NCI-H1105 (cell line): ENCODE results near the gene KAT2B.
A peak's percentile ranks its signal among the peaks of the same experiment; 100 is the strongest.

Source experiments
- DNase-seq: peaks from one replicate; lab custom pipeline; 2025; lab: John Stamatoyannopoulos, UW

The KAT2B gene

DNA sequence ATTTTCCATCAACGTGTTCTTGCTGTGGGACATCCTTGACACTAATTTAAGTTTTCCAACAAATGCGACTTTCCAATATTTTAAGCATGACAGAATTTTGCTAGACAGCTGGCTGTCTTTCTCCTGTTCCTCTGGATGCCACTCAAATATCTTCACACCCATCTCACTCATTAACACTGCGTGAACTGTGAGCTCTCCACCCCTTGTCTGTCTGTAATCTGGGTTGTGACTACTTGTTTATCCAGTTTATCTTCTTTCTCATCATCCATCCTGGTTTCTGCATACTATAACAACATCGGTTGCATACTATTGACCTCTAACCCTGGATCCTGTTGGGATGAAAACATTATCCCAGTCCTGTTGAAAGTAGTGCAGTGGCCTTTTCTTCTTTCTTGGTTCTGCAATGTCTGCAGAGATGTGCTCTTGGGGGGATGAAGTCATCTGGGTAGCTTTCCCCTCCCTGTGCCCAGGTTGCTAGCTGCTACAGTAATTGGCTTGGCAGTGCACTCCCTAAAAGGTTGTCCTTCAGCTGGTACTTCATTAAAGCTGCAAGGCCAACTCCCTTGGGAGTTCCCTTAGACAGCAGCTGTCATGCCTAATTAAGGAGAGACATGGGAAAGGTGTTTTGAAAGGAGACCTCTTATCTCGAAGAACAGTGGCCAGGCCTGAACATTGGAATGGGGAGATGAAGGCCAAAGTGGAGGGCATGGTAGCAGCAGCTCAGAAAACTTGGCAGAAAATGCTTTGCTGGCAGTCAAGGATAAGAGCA lies 24.7 kb downstream of the KAT2B start:
- DNase-seq: no peak

DNA sequence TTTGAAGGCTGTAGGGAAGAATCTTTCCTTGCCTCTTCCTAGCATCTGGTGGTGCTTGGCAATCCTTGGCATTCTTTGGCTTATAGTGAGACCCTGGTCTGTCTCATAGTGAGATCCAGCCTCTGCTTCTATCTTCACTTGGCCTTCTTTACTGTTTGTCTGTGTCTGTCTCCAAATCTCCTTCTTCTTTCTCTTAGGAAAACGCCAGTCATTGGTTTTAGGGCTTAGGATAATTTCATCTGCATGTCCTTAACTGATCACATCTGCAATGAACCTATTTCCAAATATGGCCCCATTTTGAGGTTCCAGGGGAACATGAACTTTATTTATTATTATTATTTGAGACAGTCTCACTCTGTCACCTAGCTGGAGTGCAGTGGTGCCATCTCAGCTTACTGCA lies 25.8 kb downstream of the KAT2B start:
- DNase-seq: no peak

DNA sequence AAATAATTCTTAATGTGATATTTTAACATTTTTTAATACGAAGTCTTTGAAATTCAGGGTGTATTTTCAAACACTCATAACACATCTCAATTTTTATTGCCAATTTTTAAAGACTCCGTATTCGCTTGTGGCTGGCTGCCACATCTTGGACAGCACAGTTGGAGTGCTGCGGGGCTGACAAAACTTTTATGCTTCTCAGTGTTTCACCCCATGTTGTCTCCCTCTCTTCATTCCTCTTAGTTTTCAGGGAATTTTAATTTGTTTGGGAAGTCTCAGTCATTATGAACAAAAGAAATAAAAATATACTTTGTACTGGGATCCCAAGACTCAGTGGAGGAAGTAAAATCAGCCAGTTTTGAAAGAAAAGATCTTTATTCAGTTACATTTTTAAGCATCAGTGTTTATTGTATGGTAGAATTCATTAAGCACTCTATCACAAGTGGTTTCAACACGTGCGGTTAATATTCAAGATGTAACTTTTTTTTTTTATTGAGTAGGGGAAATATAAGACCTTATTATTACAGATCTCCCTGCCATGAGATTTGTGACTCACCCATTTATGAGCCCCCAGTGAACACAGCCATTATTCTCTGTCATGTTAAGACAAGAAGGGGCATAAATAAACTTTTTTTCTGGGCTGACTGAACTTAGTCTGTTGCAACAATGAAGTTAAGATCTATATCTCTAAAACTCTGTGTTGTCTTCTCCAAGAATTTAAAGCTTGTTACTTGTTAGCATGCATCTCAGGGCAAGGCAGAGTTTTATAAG lies 26.8 kb downstream of the KAT2B start:
- no peak for DNase-seq

DNA sequence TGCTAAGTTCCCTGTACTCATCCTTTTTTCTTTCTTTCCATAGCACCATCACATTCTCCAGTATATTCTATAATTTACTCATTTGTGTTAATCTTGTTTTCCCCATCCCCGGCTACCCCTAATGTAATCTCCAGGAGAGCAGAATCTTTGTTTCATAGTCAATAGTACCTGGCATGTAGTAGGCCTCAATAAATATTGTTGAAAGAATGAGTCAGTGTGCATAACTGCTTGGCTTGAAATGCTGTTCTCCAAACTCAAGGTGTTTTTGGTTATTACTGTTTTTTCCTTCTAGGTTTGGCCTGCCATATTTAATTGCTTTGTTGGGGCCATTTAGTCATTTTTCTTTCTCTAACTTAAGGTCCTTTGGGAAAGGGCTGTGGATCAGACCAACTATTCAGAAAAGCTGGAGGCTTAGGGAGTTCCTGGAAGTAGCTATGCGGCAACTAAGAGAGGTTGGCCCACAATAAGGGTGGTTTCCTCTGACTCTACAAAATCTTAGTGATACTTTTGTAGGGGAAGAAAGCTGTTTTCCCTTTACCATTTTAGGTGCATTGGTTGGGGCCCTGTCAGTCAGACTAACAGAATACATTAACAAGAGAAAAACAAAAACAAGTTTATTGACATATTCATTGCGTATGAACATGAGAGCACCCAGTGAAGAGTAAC lies 28.4 kb downstream of the KAT2B start:
- no peak for DNase-seq

DNA sequence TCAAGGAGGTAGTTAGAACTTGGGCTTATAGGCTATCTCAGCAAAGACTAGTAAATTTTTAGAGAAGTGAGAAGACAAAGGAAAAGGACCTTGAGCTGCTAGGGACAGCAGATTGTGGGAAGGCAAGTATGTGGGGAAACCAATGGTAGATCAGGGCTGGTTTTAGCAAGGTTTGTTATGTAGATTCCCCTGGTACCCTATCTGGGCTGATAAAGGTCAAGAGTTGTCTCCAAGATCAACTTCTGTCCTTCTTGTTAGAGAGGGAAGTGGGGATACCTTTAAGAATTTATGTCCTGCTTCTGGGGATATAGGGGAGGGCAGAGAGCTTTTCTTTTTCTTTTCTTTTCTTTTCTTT lies 28.9 kb downstream of the KAT2B start:
- DNase-seq: no peak

DNA sequence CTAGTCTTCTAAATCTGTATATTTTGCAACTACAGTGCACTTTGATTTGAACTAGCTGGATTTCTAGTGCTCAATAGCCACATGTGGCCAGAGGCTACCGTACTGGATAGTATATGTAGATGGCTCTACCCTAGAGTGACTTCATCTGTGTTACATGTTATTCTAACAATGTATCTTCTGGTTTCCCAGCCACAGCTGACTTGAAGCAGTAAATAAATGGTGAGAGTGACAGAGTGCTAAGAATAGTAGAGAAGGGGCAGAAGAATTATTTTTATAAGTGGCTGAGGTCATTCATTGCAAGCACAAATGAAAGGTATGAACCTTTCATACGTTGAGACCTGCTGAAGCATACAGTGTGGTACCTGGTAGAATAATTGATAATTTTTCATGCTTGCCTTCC lies 30.9 kb downstream of the KAT2B start:
- no peak for DNase-seq

DNA sequence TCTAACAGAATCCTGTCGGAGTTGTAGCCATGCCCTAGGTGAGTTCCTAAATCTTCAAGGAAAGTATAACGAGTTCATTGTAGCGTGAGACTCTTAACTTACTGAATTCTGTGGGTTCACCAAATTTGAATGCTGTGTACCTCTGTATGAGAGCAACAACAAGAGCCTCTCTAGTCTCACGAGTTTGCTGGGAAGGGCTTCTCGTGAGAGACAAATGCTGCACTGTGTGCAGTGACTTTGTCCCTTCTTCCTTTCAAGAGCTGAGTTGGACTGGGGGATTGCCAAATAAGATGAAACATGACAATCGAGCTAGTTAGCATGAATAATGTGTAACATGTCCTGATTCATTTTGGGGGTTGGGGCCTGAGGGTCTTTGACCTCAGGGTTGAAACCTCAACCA lies 32.2 kb downstream of the KAT2B start:
- no peak for DNase-seq

DNA sequence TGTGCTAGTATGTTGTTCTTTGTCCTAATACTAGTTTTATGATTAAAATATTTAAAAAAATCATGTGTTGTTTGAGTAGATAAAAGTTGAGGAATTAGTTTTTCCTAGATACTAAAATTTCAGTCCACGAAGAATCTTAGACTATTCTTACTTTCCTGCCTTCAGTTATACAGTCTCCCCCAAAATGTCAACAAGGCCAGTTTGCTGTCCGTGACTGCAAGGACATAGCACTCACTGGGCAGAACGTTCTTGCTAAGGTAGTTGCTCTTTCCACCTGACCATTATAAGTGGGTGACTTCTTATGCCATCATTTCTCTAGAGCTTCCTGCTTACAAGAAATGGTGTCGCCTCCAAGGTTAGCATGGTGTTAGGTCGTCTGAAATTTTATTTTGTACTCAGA lies 32.8 kb downstream of the KAT2B start:
- DNase-seq: no peak

DNA sequence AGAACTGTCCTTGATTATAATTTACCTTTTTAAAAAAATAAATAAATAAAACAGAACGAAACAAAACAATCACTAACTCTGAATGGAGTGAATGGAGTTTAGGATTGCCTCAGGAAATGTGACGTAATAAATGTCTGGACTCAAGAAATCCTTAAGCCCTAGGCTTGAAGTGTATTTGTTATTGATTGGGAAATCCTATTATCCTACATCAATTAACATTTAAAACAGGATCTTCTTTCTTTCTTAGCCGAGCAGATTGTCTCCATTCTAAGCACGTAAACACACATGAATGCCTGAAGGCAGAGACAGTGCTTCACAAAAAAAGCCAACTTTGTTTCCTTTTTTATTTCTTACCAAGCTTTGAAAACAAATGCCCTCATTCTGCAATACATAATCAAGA lies 33.4 kb downstream of the KAT2B start:
- DNase-seq: no peak

DNA sequence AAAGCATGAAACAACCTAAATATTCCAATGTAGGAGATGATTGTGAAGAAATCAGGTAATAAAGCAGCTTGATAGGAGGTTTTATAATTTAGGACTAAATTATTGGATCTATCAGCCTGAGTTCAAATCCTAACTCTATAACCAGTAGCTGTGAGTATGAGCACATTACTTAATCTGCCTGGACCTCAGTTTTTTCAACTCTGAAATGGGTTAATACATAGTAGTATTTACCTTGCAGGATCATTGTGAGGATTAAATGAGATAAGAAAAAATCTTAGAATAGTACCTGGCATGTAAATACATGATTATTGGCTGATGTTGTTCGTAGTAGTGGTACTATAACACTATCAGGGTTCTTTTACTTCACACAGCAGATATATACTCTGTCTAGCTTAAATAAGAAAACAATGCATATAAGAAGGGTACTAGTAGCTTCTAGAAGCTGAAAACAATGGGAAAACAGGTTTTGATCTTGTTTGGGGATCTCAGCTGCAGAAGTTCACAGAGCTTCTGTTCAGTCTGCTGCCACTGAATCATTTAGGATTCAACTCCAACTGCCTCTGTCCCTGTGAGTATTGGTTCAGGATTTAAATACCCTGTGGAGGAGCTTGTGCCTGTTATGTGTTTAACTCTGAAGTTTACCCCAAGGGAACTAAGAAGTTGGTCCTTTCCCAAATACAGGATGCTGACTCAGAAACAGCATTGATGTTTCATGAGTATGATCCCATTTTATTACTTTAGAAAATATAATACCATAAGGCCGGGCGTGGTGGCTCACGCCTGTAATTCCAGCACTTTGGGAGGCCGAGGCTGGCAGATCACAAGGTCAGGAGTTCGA lies 34.2 kb downstream of the KAT2B start:
- no peak for DNase-seq

DNA sequence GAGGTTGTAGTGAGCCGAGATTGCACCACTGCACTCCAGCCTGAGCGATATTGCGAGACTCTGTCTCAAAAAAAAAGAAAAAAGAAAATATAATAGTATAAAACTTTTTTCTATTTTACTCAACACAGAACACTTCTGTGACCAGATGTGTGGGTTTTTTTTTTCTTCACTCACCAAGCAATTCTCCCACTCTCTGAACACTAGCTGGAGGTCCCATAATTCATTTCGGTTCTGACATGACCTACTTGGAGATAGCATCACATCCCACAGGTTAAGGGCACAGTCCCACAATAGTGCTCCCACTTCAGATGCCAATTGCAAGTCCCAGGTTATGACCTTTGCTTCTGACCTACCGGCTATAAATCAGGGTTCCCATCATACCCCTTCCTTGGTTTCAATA lies 35.0 kb downstream of the KAT2B start:
- no peak for DNase-seq

DNA sequence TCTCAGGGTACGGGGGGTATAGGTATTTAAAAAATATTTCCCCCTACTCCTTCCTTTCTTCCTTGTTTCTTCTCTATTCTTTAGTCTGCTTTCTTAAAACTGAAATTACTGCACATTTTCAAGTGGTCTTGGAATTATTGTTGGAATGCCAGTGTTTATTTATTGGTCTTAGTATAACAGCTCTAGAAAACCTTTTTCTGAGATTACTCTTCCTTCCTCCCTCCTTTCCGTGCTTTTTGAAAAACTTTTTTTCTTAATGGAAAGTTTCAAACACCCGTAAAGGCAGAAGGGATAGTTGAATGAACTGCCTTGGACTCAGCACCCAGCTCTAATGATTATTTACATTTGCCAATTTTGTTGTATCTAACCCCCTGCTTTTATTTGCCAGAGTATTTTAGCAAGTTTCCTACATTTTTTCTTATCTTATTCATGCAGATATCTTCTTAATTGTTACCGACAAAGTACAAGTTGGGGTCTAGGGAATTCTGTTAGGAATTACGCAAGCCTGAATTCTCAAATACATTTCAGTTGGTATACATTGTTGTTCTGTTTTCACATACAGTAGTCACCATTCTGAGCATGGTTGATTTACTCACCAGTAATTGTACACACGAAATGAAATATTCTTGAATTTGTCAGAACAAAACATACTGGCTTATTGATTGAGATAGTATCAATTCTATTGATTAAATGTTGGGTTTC lies 36.2 kb downstream of the KAT2B start:
- no peak for DNase-seq

DNA sequence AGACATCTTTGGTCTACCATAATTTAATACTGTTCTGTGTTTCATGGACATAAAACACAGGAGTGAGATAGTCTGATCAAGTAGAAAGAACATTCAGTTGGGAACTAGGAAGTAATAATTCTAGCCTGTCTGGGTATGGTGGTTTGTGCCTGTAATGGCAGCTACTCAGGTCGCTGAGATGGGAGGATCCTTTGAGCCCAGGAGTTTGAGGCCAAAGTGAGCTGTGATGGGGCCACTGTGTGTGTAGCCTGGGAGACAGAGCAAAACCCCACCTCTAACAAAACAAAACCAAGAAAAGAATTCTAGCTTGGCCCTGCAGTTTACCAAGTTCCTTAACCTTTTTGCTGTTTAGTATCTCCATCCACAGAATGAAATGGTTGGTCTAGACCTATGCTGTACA lies 36.8 kb downstream of the KAT2B start:
- DNase-seq: no peak

DNA sequence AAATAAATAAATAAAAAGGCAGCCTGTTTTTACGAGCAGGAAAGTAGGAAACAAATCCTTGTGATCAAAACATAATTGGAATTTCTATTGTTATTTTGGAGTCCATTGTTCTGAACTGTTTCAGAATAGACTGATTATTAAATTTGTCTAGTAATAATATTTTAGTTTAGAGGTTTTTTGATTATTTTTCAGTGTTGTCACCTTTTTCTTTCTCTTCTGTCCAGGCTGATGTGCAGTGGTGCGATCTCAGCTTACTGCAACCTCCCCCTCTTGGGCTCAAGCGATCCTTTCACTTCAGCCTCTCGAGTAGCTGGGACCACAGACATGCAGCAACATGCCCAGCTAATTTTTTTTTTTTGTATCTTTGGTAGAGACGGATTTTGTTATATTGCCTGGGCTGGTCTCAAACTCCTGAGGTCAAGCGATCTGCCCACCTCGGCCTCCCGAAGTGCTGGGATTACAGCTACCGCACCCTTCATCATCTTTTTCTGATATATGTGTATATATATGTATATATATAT lies 38.0 kb downstream of the KAT2B start:
- no peak for DNase-seq

DNA sequence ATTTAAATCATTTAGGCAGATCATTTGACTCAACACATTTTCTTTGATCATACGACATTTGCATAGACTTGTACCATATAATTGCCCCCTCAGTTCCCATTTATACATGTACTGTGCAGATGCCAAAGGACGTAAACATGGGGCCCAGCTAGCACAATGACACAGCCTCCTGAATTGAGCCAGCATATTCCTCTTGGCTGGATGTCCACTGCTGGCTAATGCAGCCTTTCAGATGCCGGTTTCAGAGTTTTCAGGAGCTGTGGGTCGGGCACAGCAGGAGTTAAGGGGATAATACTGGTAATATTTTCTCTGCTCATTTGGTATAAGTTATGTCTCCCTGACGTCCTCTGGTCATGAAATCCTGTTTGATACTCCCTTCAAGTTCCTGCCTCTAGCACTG lies 39.4 kb downstream of the KAT2B start:
- DNase-seq: no peak

DNA sequence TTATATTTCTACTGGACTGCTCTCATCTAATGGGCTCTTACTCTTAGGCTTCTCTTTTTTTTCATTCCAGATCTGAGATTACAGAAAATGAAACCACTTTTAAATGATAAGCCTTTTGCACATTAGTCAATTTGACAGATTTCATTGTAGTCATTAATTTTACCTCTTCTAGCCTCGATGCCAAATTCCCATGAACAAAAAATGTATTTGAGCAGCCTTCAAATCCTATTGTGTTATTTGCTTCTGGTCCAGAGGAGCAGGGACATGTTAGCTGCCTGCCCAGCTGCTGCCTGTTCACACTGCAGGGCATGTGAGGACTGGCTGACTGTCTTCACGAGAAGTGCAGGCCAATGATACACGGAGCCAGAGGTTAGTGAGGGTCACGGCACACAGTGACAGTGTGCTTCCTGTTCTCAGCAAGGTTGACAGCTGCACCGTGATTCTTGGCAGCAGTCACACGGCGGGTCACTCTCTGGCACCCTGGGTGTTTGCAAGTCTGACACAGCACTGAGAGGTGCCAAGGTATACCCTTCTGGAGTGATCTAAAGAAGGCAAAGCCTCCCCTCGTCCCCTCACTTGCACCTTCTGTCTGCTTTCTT lies 40.8 kb downstream of the KAT2B start:
- peak; percentile 61 for DNase-seq

DNA sequence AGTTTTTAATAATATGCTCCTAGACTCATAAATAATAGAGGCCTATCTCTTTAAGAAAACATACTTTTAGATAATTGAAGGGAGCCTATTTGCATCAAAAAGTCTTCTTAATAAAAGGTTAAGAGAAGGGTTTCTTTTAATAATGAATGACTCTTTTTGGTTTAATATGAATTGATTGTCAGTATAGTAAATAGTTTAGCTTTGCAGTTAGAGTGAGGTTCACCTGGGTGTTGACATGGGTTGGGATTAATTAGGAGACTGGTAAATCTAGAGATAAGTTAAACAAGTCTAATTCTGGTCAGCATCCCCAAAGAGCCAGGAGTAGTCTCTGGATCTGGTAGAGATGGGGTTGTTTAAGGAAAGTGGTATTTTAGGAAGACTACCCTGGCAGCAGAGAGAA lies 43.0 kb downstream of the KAT2B start:
- DNase-seq: no peak

DNA sequence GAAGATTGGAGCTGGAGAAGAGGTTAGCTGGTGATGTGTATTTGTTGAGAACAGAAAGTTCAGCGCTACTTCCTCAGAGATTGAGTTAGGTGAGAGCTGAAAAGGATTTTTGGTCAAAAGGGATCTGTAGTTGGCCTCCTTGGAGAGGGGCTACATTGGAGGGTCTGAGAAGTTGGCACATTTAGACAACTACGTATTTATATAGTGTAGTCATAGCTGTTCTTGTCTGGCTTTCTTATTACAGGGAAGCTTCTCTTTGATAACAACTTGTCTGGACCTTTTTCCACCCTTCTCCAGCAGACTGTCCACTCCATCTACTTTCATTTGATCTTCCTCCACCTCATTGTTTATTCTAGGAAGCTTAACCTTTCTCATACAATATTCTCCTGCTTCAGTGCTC lies 43.7 kb downstream of the KAT2B start:
- no peak for DNase-seq

DNA sequence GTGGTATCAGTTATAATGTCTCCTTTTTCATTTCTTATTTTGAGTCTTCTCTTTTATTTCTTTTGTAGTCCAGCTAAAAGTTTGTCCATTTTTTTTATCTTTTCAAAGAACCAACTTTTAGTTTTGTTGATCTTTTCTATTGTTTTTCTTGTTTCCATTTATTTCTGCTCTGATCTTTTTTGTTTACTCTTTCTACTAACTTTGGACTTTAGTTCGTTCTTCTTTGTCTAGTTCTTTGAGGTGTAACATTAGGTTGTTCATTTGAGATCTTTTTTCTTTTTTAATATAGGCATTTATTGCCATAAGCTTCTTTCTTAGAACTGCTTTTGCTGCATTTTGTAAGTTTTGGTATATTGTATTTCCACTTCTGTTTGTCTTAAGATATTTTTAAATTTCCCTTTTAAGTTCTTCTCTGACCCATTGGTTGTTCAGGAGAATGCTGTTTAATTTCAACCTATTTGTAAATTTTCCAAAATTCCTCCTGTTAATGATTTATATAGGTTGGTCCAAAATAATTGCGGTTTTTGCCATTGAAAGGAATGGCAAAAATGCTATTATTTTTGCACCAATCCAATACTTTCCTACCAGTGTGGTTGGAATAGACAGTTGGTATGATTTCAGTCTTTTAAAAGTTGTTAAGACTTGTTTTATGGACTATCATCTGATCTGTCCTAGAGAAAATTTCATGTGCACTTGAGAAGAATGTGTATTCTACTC lies 51.2 kb downstream of the KAT2B start:
- no peak for DNase-seq

DNA sequence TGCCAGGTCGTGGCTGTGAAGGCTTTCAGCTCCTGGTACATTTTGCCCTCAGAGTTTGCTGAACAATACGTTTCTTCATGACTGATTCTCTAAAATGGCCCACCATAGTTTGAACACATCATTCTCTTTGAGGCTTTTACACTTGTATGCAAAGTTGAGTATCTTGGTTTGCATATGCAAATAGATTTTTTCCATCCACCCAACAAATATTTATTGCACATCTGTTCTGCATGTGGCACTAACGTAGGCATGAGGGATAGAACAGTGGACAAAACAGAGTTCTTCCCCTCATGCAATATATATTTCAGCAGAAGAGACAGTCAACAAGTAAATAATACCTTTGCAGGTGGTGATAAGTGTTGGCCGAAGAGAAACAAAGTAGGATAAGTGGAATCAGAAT lies 55.2 kb downstream of the KAT2B start:
- DNase-seq: no peak
